GM12801 (cell line): ENCODE measurements around the gene MRRF.

Source experiments
- CTCF ChIP-seq: IDR thresholded peaks from one replicate; pipeline ENCODE4 v1.5.1; 2011; ENCODE audit warnings: control low read depth; ENCODE audit not compliant: insufficient read length; ENCODE audit errors: extremely low read depth

Gene MRRF

GRCh38 chr9:122336189-122336588, 71.5 kb downstream of the MRRF start:
- TF ChIP-seq CTCF = no peak

DNA sequence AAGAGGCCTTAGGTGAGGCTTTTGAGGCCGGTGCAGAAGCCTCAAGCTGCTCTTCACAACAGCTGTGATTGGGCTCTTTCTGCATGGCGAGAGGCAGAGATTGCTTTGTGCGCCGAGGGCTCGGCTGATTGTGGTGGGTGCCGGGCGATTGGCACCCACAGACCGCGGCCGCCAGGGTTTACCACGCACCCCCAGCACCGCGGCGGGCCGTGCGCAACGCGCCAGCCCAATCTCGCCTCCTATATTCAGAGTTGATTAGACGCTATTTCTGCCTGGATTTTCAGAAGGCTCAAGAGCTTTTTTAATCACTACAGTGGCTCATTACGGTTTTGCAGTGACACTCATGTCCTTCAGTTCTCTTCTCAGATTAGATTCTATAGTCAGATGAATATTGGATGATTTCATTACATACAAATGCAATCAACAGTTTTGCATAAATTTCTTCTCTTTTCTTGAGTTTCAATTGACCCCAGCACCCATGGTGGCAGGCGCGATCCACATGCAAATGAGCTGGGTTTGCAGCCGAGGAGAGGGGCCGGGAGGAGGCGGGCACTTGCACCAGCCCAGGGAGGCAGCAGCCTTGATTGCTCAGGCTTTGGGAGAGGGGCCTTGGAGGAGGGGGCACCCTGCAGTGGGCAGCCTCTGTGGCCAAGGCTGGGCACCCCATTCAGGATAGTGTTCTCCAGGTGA, 72.3 kb downstream of the MRRF start:
- no peak for TF ChIP-seq CTCF

GRCh38 chr9:122337556-122337929, 72.9 kb downstream of the MRRF start:
- no peak for TF ChIP-seq CTCF

GRCh38 chr9:122338536-122338935, 73.9 kb downstream of the MRRF start:
- no peak for TF ChIP-seq CTCF

DNA sequence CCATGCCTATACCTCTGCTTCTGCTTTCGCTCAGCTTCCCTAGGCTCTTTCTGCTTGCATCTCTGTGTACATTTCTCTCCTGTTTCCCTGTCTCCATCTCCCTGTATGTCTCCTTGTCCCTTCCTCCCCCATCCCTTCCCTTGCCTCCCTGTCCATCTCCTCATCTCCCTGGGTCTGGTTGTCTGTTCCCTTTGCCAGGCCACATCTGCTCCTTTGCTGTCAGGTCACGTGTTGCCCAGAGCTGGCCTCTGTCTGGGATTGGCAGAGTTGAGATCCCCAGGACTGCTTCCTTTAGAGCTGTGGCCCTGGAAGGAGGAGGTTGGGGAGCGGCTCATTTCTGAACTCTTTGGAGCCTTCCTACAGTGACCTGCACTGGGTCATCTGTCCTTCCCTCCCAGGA, 74.3 kb downstream of the MRRF start:
- TF ChIP-seq CTCF = no peak

GRCh38 chr9:122339579-122339978, 74.9 kb downstream of the MRRF start:
- no peak for TF ChIP-seq CTCF

DNA sequence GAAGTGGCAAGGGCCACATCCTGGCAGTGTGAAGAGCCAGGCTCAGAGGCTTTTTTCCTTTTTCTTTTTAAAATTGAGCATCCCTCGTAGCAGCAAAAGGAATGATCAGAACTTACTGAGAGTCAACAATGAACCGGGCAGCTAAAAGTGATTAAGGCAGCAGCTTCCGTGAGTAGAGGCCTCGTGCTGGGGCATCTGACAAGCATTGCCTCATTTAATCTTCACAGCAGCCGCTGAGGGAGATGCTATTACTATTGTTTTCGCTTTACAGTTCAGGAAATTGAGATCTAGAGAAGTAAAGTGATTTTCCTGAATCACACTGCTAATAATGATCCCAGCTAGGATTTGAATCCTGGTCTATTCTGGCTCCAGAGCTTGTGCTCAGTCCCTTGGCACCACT, 75.5 kb downstream of the MRRF start:
- no peak for TF ChIP-seq CTCF
